Smooth muscle cell (in vitro differentiated cells): ENCODE results near the gene ADGRB2. TPM values are rescaled to one million over a fixed set of nuclear protein-coding genes. Genes with fewer than 3 reads are reported as not detected.
A peak's percentile ranks its signal among the peaks of the same experiment; 100 is the strongest.

ENCODE experiments used
- DNase-seq: peaks from one replicate; lab custom pipeline; 2025; ENCODE audit not compliant: unreplicated experiment; lab: John Stamatoyannopoulos, UW
- H2AFZ ChIP-seq: fragments of 200-600 bp; sonication (generic); 2 replicates; pipeline ENCODE4 v1.6.0; 2016; ENCODE audit warnings: antibody characterized with exemption, low read depth, mild to moderate bottlenecking
- H3F3A ChIP-seq: fragments of 200-600 bp; sonication (generic); 2 replicates; pipeline ENCODE4 v1.6.0; 2017; ENCODE audit warnings: antibody characterized with exemption, low read depth
- H3K27ac ChIP-seq: fragments of 200-600 bp; sonication (generic); 2 replicates; pipeline ENCODE4 v1.5.1; 2016; ENCODE audit warnings: low read depth, mild to moderate bottlenecking
- H3K27me3 ChIP-seq: fragments of 200-600 bp; sonication (generic); 2 replicates; pipeline ENCODE4 v1.6.1; 2016; ENCODE audit warnings: low read depth, mild to moderate bottlenecking
- H3K36me3 ChIP-seq: fragments of 200-600 bp; sonication (generic); 2 replicates; pipeline ENCODE4 v1.5.1; 2016; ENCODE audit warnings: low read depth
- H3K4me1 ChIP-seq: fragments of 200-600 bp; sonication (generic); 2 replicates; pipeline ENCODE4 v1.5.1; 2016; ENCODE audit warnings: low read depth
- H3K4me2 ChIP-seq: fragments of 200-600 bp; sonication (generic); 2 replicates; pipeline ENCODE4 v1.6.0; 2016; ENCODE audit warnings: mild to moderate bottlenecking
- H3K4me3 ChIP-seq: fragments of 200-600 bp; sonication (generic); 2 replicates; pipeline ENCODE4 v1.5.1; 2016; ENCODE audit warnings: mild to moderate bottlenecking
- H3K79me2 ChIP-seq: fragments of 200-600 bp; sonication (generic); 2 replicates; pipeline ENCODE4 v1.6.0; 2016; ENCODE audit warnings: low read depth, mild to moderate bottlenecking
- H3K9ac ChIP-seq: fragments of 200-600 bp; sonication (generic); 2 replicates; pipeline ENCODE4 v1.6.0; 2016; ENCODE audit warnings: low read depth
- H3K9me3 ChIP-seq: fragments of 200-600 bp; sonication (generic); replicated peaks from 2 replicates; pipeline ENCODE4 v1.5.1; 2016; ENCODE audit warnings: low read depth
- H4K20me1 ChIP-seq: fragments of 200-600 bp; sonication (generic); 2 replicates; pipeline ENCODE4 v1.6.0; 2016; ENCODE audit warnings: low read depth
- CTCF ChIP-seq: fragments of 200-600 bp; sonication (generic); IDR thresholded peaks from 2 replicates; pipeline ENCODE4 v1.5.1; 2017; ENCODE audit warnings: borderline replicate concordance, mild to moderate bottlenecking, antibody characterized with exemption; ENCODE audit not compliant: insufficient read depth, poor library complexity, severe bottlenecking
- WGBS: methylation state at CpG from one replicate; pipeline ENCODE4 v1.1.7; 2016; ENCODE audit warnings: low lambda C conversion rate; 5-methylcytosine and 5-hydroxymethylcytosine counted together
- polyA plus RNA-seq: library from polyadenylated mRNA; unstranded; fragments of >200 nt; fragmentation: Nextera tagmentation; extraction: Ambion mirVana; gene quantifications from 2 replicates; pipeline ENCODE4 v1.2.1, GENCODE V29; 2016
- total RNA-seq: library from RNA; depleted of rRNA; stranded (reverse); fragments of >200 nt; gene quantifications from 2 replicates; pipeline ENCODE4 v1.2.3, GENCODE V29; 2014

ADGRB2 gene
- total and polyA plus RNA-seq, 2 experiments from 2014 or later: 8.8 to 9.4 TPM

DNA sequence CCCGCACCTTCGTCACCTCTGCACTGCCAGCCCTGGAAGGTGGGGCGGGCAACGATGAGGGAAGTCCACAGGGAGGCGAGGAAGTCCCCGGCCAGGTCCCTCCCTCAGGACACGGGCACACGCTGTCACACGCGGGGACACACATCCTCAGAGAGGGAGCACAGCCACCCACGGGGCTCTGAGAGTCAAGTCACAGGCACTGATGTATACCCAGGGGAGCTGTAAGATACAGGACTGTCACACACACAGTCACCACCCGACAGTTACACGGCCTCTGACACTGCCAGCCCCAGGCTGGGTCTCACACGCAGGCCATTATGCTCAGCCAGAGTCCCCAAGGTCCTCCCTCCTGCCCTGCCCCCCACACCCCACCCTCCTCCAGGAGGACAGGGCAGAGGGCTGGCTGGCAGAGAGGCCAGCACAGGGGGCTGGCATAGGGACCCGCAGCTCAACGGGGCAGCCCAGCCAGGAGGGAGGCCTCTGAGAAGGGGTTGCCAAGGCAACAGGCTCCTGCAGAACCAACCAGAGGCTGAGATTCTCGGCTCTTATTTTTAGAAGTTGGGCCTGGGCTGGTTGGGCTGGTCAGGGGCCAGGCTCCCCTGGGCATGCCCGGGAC lies 17.7 kb upstream of the ADGRB2 start:
- no peak for TF ChIP-seq CTCF
- Histone ChIP-seq H3K27me3 (no peaks in the 10 kb centered on the region), H3F3A (no peaks in the 10 kb centered on the region), H3K4me3 (no peak overlapping the region), H3K4me2 (peak overlapping the region; percentile 54), H3K79me2 (no peaks in the 10 kb centered on the region), H3K36me3 (no peaks in the 10 kb centered on the region), H3K4me1 (peaks cover 20% of the 10 kb centered on the region), H3K9me3 (no peaks in the 10 kb centered on the region), H4K20me1 (no peaks in the 10 kb centered on the region), H3K27ac (no peak overlapping the region), H2AFZ (no peak overlapping the region), H3K9ac (no peak overlapping the region)
- DNase-seq: no peak
- 75% methylated on average over 18 of the region's 18 CpGs for WGBS

DNA sequence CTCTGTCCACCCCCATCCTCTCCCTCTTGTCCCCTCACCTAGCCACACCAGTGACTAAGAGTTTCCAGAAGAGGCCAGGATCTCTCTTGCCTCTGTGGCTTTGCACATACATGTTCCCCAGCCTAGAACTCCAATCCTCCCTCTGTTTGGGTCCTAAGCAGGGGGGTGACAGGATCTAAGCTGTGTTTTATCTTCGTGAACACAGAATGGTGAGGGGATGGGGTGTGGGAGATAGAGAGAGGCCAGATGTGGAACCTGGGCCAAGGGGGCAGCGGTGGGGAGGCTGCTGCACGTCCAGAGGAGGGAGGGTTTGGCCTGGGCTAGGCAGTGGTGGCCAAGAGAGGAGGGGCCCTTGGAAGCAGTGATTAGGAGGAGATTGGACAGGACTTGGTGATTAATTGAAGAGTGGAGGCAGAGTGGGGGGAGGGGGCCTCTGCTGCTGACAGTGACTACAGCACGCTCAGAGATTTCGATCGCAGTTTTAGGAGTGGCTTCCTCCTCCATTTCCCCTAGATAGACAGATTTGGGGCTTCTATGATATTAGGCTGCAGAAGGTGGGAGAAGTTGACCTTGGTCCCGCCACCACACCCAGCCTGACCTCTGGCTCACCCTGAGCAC lies 17.1 kb upstream of the ADGRB2 start:
- Histone ChIP-seq H3K4me1 (peaks cover 20% of the 10 kb centered on the region), H3K9me3 (no peaks in the 10 kb centered on the region), H3K9ac (no peak overlapping the region), H4K20me1 (no peaks in the 10 kb centered on the region), H3K36me3 (no peaks in the 10 kb centered on the region), H3K27ac (no peak overlapping the region), H3F3A (no peaks in the 10 kb centered on the region), H2AFZ (no peak overlapping the region), H3K4me3 (no peak overlapping the region), H3K79me2 (no peaks in the 10 kb centered on the region), H3K27me3 (no peaks in the 10 kb centered on the region), H3K4me2 (peak overlapping the region; percentile 54)
- no peak for DNase-seq
- no peak for TF ChIP-seq CTCF
- WGBS: 62% methylated on average over 7 of the region's 7 CpGs

- 66% methylated on average over 2 of the region's 2 CpGs for WGBS
- Histone ChIP-seq H3K4me3 (no peak overlapping the region), H3K79me2 (no peaks in the 10 kb centered on the region), H4K20me1 (no peaks in the 10 kb centered on the region), H3K27me3 (no peaks in the 10 kb centered on the region), H3F3A (no peaks in the 10 kb centered on the region), H3K27ac (no peak overlapping the region), H3K9me3 (no peaks in the 10 kb centered on the region), H3K4me1 (peaks cover 20% of the 10 kb centered on the region), H3K4me2 (no peak overlapping the region), H3K9ac (no peak overlapping the region), H2AFZ (no peak overlapping the region), H3K36me3 (no peaks in the 10 kb centered on the region)
- DNase-seq: no peak
- TF ChIP-seq CTCF: no peak
Observed at GRCh38 chr1:31780632-31781031, 16.5 kb upstream of the ADGRB2 start.

- no peak for TF ChIP-seq CTCF
- Histone ChIP-seq H3K27ac (no peak overlapping the region), H3K4me1 (peaks cover 20% of the 10 kb centered on the region), H3K79me2 (no peaks in the 10 kb centered on the region), H3K9me3 (no peaks in the 10 kb centered on the region), H3K4me3 (no peak overlapping the region), H2AFZ (no peak overlapping the region), H4K20me1 (no peaks in the 10 kb centered on the region), H3K9ac (no peak overlapping the region), H3K36me3 (no peaks in the 10 kb centered on the region), H3K27me3 (peaks cover 6% of the 10 kb centered on the region), H3K4me2 (no peak overlapping the region), H3F3A (no peaks in the 10 kb centered on the region)
- 91% methylated on average over 9 of the region's 9 CpGs for WGBS
- no peak for DNase-seq
Observed at GRCh38 chr1:31779687-31780086, 15.5 kb upstream of the ADGRB2 start.
